ENCODE data around the gene NOC4L.

GRCh38 chr12:132186857-132187620 lies 42.8 kb downstream of the NOC4L start:
- no peak; the same call in 1 of the 2 replicates for TF ChIP-seq CTCF (conservative IDR thresholded peaks at IDR 0.05)
- TF ChIP-seq ZFX (IDR thresholded peaks at IDR 0.05): no peak
